Right lobe of liver (tissue), 6 donors: ENCODE measurements around the gene PDE6H. TPM values are rescaled to one million over a fixed set of nuclear protein-coding genes. Genes with fewer than 3 reads are reported as not detected.

Experiments used
- ATAC-seq, 4 donors: fragments of 200-7000 bp; cut with Tn5 transposase; one replicate each; pipeline ENCODE4 v1.9.1; 2020; ENCODE audit warnings: mild to moderate bottlenecking in 4 of 4, moderate library complexity in 4 of 4
- DNase-seq, 3 donors: peaks; one replicate each; pipeline ENCODE4 v3.0.0-alpha.2; 2020
- H3K27ac ChIP-seq, 3 donors: fragments of 200-600 bp; one replicate each; pipeline ENCODE4 v1.8.0; 2022
- H3K27me3 ChIP-seq, 2 donors: fragments of 200-600 bp; one replicate each; pipeline ENCODE4 v1.8.0; 2022
- H3K36me3 ChIP-seq, 4 donors: fragments of 200-600 bp; sonication (generic) in 1 of 4; one replicate each; pipeline versions ENCODE4 v1.5.1 to v1.8.0; 2017 to 2022; ENCODE audit warnings: control low read depth in 1 of 4
- H3K4me1 ChIP-seq, 4 donors: fragments of 200-600 bp; sonication (generic) in 1 of 4; one replicate each; pipeline versions ENCODE4 v1.5.1 to v1.8.0; 2017 to 2022; ENCODE audit warnings: control low read depth in 1 of 4
- H3K4me3 ChIP-seq, 3 donors: fragments of 200-600 bp; one replicate each; pipeline ENCODE4 v1.8.0; 2022
- H3K9me3 ChIP-seq, 4 donors: fragments of 200-600 bp; sonication (generic) in 1 of 4; one replicate each; pipeline versions ENCODE4 v1.5.1 to v1.8.0; 2017 to 2022; ENCODE audit warnings: control low read depth in 1 of 4
- CTCF ChIP-seq, 4 donors: fragments of 200-600 bp in 3 of 4; fragments of 450-650 bp in 1 of 4; IDR thresholded peaks; one replicate each; pipeline versions ENCODE4 v1.5.1 to v1.8.0; 2016 to 2022; ENCODE audit warnings: antibody characterized with exemption in 4 of 4, mild to moderate bottlenecking in 2 of 4
- POLR2A ChIP-seq: fragments of 450-650 bp; IDR thresholded peaks from one replicate; pipeline ENCODE4 v1.6.1; 2017; ENCODE audit warnings: antibody characterized with exemption, mild to moderate bottlenecking
- WGBS: methylation state at CpG from one replicate; pipeline ENCODE4 v1.1.6; 2018; ENCODE audit warnings: low coverage, low lambda C conversion rate; ENCODE audit not compliant: insufficient coverage; ENCODE audit errors: missing lambda C conversion rate; 5-methylcytosine and 5-hydroxymethylcytosine counted together
- intact Hi-C, 2 donors: fragments of 100-400 bp; cut with DNase I; formaldehyde crosslinking; loops; one replicate each; pipeline versions ENCODE4 v1.11.2 to v1.14.1; 2022
- total RNA-seq, 6 experiments: library from RNA; depleted of rRNA in 2 of 6; stranded (reverse); fragments of >200 nt in 2 of 6; fragmentation: NEBNext Ultra II Directional in 3 of 6; extraction: Animal tissue kit (Norgen Biotek cat#: 25700) in 3 of 6; gene quantifications; one replicate each; pipeline versions ENCODE4 v1.1.0 to v1.2.4, GENCODE V29; 2016 to 2023
- donor health status: DM: no; HTN: yes; CAD: no.
- donor health status: DM: no; HTN: no; CAD: no.
- donor health status: DM: no; HTN: no; CAD: no.
- donor health status: DM: no; HTN: yes; CAD: no.
- donor health status: DM: no; HTN: yes; CAD: no.

PDE6H gene
- total RNA-seq, 6 experiments from 2014 or later: not detected

- Histone ChIP-seq H3K4me1 (no peaks in the 10 kb centered on the region), H3K36me3 (no peaks in the 10 kb centered on the region), H3K27ac (no peak overlapping the region), H3K9me3 (no peaks in the 10 kb centered on the region), H3K27me3 (no peaks in the 10 kb centered on the region), H3K4me3 (no peak overlapping the region)
- intact Hi-C loops: loop anchor here (10.0 kb wide), 1 partner anchor 154 kb away; the partner anchor contains the start of gene ART4 (in 2 of the 2)
- 92% methylated on average over 2 of the region's 2 CpGs for WGBS
- no peak for DNase-seq
- TF ChIP-seq POLR2A: no peak
- TF ChIP-seq CTCF (IDR thresholded peaks at IDR 0.05): no peak
- no peak for ATAC-seq
These were observed 26.3 kb downstream of the PDE6H start for GRCh38 chr12:14999021-14999694.

GRCh38 chr12:14999695-15000365, 27.0 kb downstream of the PDE6H start:
- 64% methylated on average over 2 of the region's 2 CpGs for WGBS
- H3K9me3 ChIP-seq: no peaks in the 10 kb centered on the region
- no peaks in the 10 kb centered on the region for H3K36me3 ChIP-seq
- H3K4me3 ChIP-seq: no peak overlapping the region
- intact Hi-C loops: loop anchor here (10.0 kb wide), 1 partner anchor 155 kb away; the partner anchor contains the start of gene ART4 (in 2 of the 2)
- H3K27ac ChIP-seq: no peak overlapping the region
- no peaks in the 10 kb centered on the region for H3K4me1 ChIP-seq
- TF ChIP-seq POLR2A: no peak
- no peak for TF ChIP-seq CTCF (IDR thresholded peaks at IDR 0.05)
- DNase-seq (no peak), ATAC-seq (no peak)
- no peaks in the 10 kb centered on the region for H3K27me3 ChIP-seq

- DNase-seq (no peak), ATAC-seq (no peak)
- no peak for TF ChIP-seq POLR2A
- TF ChIP-seq CTCF (IDR thresholded peaks at IDR 0.05): no peak
- Histone ChIP-seq H3K27ac (no peak overlapping the region), H3K4me3 (no peak overlapping the region), H3K9me3 (no peaks in the 10 kb centered on the region), H3K4me1 (no peaks in the 10 kb centered on the region), H3K36me3 (no peaks in the 10 kb centered on the region), H3K27me3 (no peaks in the 10 kb centered on the region)
- WGBS: 82% methylated on average over 2 of the region's 2 CpGs
- intact Hi-C loops: no loop called here
These were observed 27.7 kb downstream of the PDE6H start for GRCh38 chr12:15000575-15000974.

GRCh38 chr12:15001733-15002382, 29.0 kb downstream of the PDE6H start:
- ATAC-seq: peak; percentile 22 to 54 (median 42)

More at GRCh38 chr12:15001733-15002382, 29.0 kb downstream of the PDE6H start:
- Histone ChIP-seq H3K4me1 (no peaks in the 10 kb centered on the region), H3K36me3 (no peaks in the 10 kb centered on the region), H3K27ac (no peak overlapping the region), H3K9me3 (no peaks in the 10 kb centered on the region), H3K4me3 (no peak overlapping the region), H3K27me3 (no peaks in the 10 kb centered on the region)
- DNase-seq: no peak
- intact Hi-C loops: no loop called here
- 22% methylated on average over 6 of the region's 6 CpGs for WGBS
- TF ChIP-seq POLR2A (no peak), CTCF (IDR thresholded peaks at IDR 0.05) (no peak)
